Endothelial cell of umbilical vein (primary cell): ENCODE data around the gene NCKAP5. TPM values are rescaled to one million over a fixed set of nuclear protein-coding genes. Genes with fewer than 3 reads are reported as not detected.

ENCODE experiments used
- BruUV-seq: library from RNA; stranded (reverse); fragments of 400-500 nt; replicated peaks from 2 replicates; lab custom pipeline; 2021; lab: Mats Ljungman, UMichigan
- CTCF ChIA-PET: fragments of 300-600, 350-600 bp; sonication (Branson Sonifier 250); formaldehyde crosslinking; loops from one replicate; lab custom pipeline; 2021; ENCODE audit warnings: antibody characterized with exemption, inconsistent platforms; lab: Charles Lee
- POLR2A ChIA-PET: fragments of 300-600, 350-600 bp; sonication (Branson Sonifier 250); formaldehyde crosslinking; loops from one replicate; lab custom pipeline; 2021; ENCODE audit warnings: antibody characterized with exemption, inconsistent platforms; lab: Charles Lee
- DNase-seq: peaks from one replicate; pipeline ENCODE4 v3.0.0-alpha.2; 2011; ENCODE audit warnings: low read depth, low spot score
- FAIRE-seq: peaks from 2 replicates; lab custom pipeline; 2011; peaks lifted over from hg19 to GRCh38; lab: Jason Lieb, UNC
- H2AFZ ChIP-seq: 2 replicates; pipeline ENCODE4 v1.6.0; 2012; ENCODE audit warnings: low read depth, low read length, control low read depth, inconsistent platforms
- H3K27ac ChIP-seq: 2 replicates; pipeline ENCODE4 v1.5.1; 2011; ENCODE audit warnings: low read depth, mild to moderate bottlenecking, control low read depth, low read length, moderate library complexity; ENCODE audit not compliant: insufficient read depth
- H3K27me3 ChIP-seq, 2 experiments: 2 replicates each; pipeline versions ENCODE4 v1.6.0 to v1.6.1; 2011; ENCODE audit warnings: low read length in 2 of 2, mixed read lengths in 1 of 2; ENCODE audit not compliant: control insufficient read depth in 2 of 2, insufficient read depth in 2 of 2
- H3K36me3 ChIP-seq, 2 experiments: 2 replicates in 1 of 2; 3 replicates in 1 of 2; pipeline ENCODE4 v1.5.1; 2011; ENCODE audit warnings: low read length in 2 of 2, mild to moderate bottlenecking in 1 of 2, moderate library complexity in 1 of 2; ENCODE audit not compliant: control insufficient read depth in 2 of 2, insufficient read depth in 2 of 2; ENCODE audit errors: extremely low read depth in 1 of 2
- H3K4me1 ChIP-seq: 3 replicates; pipeline ENCODE4 v1.5.1; 2011; ENCODE audit warnings: mild to moderate bottlenecking, low read length; ENCODE audit not compliant: control insufficient read depth, insufficient read depth; ENCODE audit errors: extremely low read depth
- H3K4me2 ChIP-seq: 2 replicates; pipeline ENCODE4 v1.6.1; 2011; ENCODE audit warnings: low read length, control low read depth, mixed read lengths; ENCODE audit not compliant: insufficient read depth
- H3K4me3 ChIP-seq, 3 experiments: fragments of 200-600 bp in 1 of 3; sonication (generic), shearing (Covaris generic) in 1 of 3; replicated peaks in 1 of 3; 2 replicates each; pipeline ENCODE4 v1.5.1; 2011 to 2016; ENCODE audit warnings: control low read depth in 3 of 3, low read length in 3 of 3, mild to moderate bottlenecking in 2 of 3, inconsistent platforms in 1 of 3, low read depth in 1 of 3, moderate library complexity in 1 of 3; ENCODE audit not compliant: insufficient read depth in 1 of 3
- H3K79me2 ChIP-seq: 2 replicates; pipeline ENCODE4 v1.6.0; 2012; ENCODE audit warnings: low read length, inconsistent platforms; ENCODE audit not compliant: control insufficient read depth, insufficient read depth
- H3K9ac ChIP-seq: replicated peaks from 2 replicates; pipeline ENCODE3; 2011; ENCODE audit warnings: low read length, control low read depth; ENCODE audit not compliant: insufficient read depth; ENCODE audit errors: extremely low read depth
- H3K9me1 ChIP-seq: replicated peaks from 3 replicates; pipeline ENCODE4 v1.6.0; 2011; ENCODE audit warnings: mild to moderate bottlenecking, low read length; ENCODE audit not compliant: control insufficient read depth, insufficient read depth; ENCODE audit errors: extremely low read depth
- H3K9me3 ChIP-seq: replicated peaks from 2 replicates; pipeline ENCODE4 v1.5.1; 2012; ENCODE audit warnings: low read length, inconsistent platforms; ENCODE audit not compliant: control insufficient read depth, insufficient read depth
- H4K20me1 ChIP-seq: replicated peaks from 2 replicates; pipeline ENCODE3; 2011; ENCODE audit warnings: mild to moderate bottlenecking, low read length; ENCODE audit not compliant: control insufficient read depth, insufficient read depth; ENCODE audit errors: extremely low read depth
- EZH2 ChIP-seq: IDR thresholded peaks from 2 replicates; pipeline ENCODE4 v1.6.1; 2012; ENCODE audit warnings: borderline replicate concordance, low read depth, mild to moderate bottlenecking, moderate library complexity, low read length, inconsistent platforms; ENCODE audit not compliant: severe bottlenecking
- FOS ChIP-seq: IDR thresholded peaks from 2 replicates; pipeline ENCODE4 v1.6.1; 2011; ENCODE audit warnings: mild to moderate bottlenecking, low read length, moderate library complexity, borderline replicate concordance; ENCODE audit not compliant: insufficient read depth
- GATA2 ChIP-seq: IDR thresholded peaks from 2 replicates; pipeline ENCODE4 v1.7.0; 2011; ENCODE audit warnings: low read depth, mild to moderate bottlenecking, moderate library complexity, mixed read lengths, low read length; ENCODE audit not compliant: insufficient read length, insufficient read depth
- JUN ChIP-seq: IDR thresholded peaks from 2 replicates; pipeline ENCODE4 v1.6.1; 2011; ENCODE audit warnings: borderline replicate concordance, low read depth; ENCODE audit not compliant: insufficient read length, insufficient read depth
- MYC ChIP-seq: IDR thresholded peaks from one replicate; pipeline ENCODE4 v1.6.1; 2011; ENCODE audit warnings: mild to moderate bottlenecking, low read depth, low read length
- POLR2A ChIP-seq: IDR thresholded peaks from 2 replicates; pipeline ENCODE4 v1.6.1; 2012; ENCODE audit warnings: low read depth, mild to moderate bottlenecking, control low read depth, low read length
- POLR2AphosphoS5 ChIP-seq: IDR thresholded peaks from 2 replicates; pipeline ENCODE4 v1.6.1; 2012; ENCODE audit warnings: low read depth, mild to moderate bottlenecking, control low read depth, low read length, moderate library complexity; ENCODE audit not compliant: insufficient read depth
- dilution Hi-C: fragments of 300-500 bp; cut with MboI; formaldehyde crosslinking; loops from one replicate; pipeline ENCODE4 v1.15.0; 2019; ENCODE audit warnings: low sequenced_read_pairs; ENCODE audit not compliant: extremely low pct_ligation_motif_present
- intact Hi-C: fragments of 100-400 bp; cut with micrococcal nuclease; formaldehyde crosslinking; loops from one replicate; pipeline ENCODE4 v1.10.0; 2022
- polyA plus RNA-seq, 4 experiments: library from polyadenylated mRNA; depleted of rRNA in 3 of 4; stranded (reverse) in 3 of 4; unstranded in 1 of 4; fragments of >200 nt; gene quantifications; 2 replicates each; pipeline versions ENCODE4 v1.2.1 to v1.2.3, GENCODE V29; 2011 to 2012; ENCODE audit warnings: missing spikeins in 1 of 4
- total RNA-seq: library from RNA; stranded (reverse); gene quantifications from 2 replicates; pipeline ENCODE4 v1.2.3, GENCODE V29; 2021
- TF ChIP-seq, protein P1 (sequence below), 2 donors: IDR thresholded peaks; 1 replicate in 1 of 2; 2 replicates in 1 of 2; pipeline ENCODE4 v1.5.1; 2011; ENCODE audit warnings: low read length in 2 of 2, mild to moderate bottlenecking in 2 of 2, moderate library complexity in 2 of 2, control low read depth in 1 of 2, inconsistent platforms in 1 of 2, low read depth in 1 of 2; ENCODE audit not compliant: insufficient read depth in 1 of 2; ENCODE audit errors: extremely low read depth in 1 of 2
- TF ChIP-seq, protein P2 (sequence below): IDR thresholded peaks from 2 replicates; pipeline ENCODE4 v1.6.1; 2011; ENCODE audit not compliant: insufficient read depth, insufficient read length

Gene NCKAP5
- total and polyA plus RNA-seq, 2 donors (not counting 3 experiments of a cell fraction or from before 2014, with no cell fraction given): 0.47 to 3.3 TPM

DNA sequence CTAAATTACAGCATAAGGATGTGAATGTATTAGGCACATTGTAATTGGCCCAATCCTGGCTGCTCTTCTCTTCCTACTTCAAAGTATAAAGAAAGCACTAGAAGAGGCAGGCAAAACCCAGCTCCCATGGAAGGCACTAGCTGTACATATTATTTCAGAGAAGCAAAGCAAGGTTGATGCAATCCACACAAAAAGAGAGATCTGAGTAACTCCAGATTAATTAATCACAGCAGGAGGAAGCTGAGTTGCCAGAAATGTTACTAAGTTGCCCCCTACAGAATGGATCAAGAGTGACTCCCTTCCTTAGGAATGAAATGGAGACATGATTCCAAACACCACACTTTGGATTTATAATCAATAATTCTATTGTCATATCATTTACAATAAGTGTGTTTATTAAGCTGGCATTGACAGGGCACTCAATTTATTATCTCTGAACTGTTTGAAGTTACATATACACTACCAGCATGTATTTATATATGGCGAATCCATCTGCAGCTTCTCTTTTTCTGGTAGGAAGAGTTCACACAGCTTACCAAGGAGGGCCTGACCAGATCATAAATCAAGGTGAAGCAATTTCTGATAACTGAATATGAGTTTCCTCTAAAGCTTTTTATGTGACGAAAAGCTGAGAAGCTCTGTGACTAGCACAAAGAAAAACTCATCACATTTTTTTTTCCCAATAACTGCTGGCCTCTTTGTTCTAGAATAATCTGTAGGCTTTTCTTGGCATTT is 505.2 kb downstream of the NCKAP5 start:
- Histone ChIP-seq H4K20me1 (no peaks in the 10 kb centered on the region), H3K4me3 (no peak overlapping the region), H2AFZ (no peak overlapping the region), H3K4me2 (no peak overlapping the region), H3K4me1 (no peaks in the 10 kb centered on the region), H3K9me3 (no peaks in the 10 kb centered on the region), H3K27me3 (no peaks in the 10 kb centered on the region), H3K9ac (no peak overlapping the region), H3K79me2 (no peaks in the 10 kb centered on the region), H3K27ac (no peak overlapping the region), H3K9me1 (no peaks in the 10 kb centered on the region), H3K36me3 (no peaks in the 10 kb centered on the region)
- TF ChIP-seq FOS (no peak), POLR2A (no peak), POLR2AphosphoS5 (no peak), GATA2 (no peak), JUN (no peak), EZH2 (no peak), MYC (no peak)
- TF ChIP-seq, protein P1, sequence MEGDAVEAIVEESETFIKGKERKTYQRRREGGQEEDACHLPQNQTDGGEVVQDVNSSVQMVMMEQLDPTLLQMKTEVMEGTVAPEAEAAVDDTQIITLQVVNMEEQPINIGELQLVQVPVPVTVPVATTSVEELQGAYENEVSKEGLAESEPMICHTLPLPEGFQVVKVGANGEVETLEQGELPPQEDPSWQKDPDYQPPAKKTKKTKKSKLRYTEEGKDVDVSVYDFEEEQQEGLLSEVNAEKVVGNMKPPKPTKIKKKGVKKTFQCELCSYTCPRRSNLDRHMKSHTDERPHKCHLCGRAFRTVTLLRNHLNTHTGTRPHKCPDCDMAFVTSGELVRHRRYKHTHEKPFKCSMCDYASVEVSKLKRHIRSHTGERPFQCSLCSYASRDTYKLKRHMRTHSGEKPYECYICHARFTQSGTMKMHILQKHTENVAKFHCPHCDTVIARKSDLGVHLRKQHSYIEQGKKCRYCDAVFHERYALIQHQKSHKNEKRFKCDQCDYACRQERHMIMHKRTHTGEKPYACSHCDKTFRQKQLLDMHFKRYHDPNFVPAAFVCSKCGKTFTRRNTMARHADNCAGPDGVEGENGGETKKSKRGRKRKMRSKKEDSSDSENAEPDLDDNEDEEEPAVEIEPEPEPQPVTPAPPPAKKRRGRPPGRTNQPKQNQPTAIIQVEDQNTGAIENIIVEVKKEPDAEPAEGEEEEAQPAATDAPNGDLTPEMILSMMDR (IDR thresholded peaks at IDR 0.05; ENCODE audit: extremely low read depth in 1 of 2, insufficient read depth in 1 of 2, low read depth in 1 of 2, low read length in 2 of 2): no peak
- TF ChIP-seq, protein P2, sequence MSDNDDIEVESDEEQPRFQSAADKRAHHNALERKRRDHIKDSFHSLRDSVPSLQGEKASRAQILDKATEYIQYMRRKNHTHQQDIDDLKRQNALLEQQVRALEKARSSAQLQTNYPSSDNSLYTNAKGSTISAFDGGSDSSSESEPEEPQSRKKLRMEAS: no peak
- ChIA-PET CTCF (no interaction called here), POLR2A (no interaction called here)
- intact Hi-C loops: no loop called here
- FAIRE-seq (no peak), DNase-seq (no peak)
- dilution Hi-C loops: no loop called here
- BruUV-seq: no TSS peak
